Measurements from ENCODE around the gene BOLA1.

The BOLA1 gene

GRCh38 chr1:149887456-149888246, 11.7 kb upstream of the BOLA1 start:
- peak; percentile 90 for DNase-seq

GRCh38 chr1:149888247-149888998, 10.9 kb upstream of the BOLA1 start:
- peak; percentile 87 for DNase-seq

- DNase-seq, result no peak
Measured at GRCh38 chr1:149888999-149889289, 10.4 kb upstream of the BOLA1 start.

- no peak for DNase-seq
Measured at GRCh38 chr1:149896575-149896974, 2.8 kb upstream of the BOLA1 start.

GRCh38 chr1:149903836-149904491, 4.6 kb downstream of the BOLA1 start:
- DNase-seq, result no peak

GRCh38 chr1:149906570-149907075, 7.3 kb downstream of the BOLA1 start:
- no peak for DNase-seq

GRCh38 chr1:149914545-149914944, 15.2 kb downstream of the BOLA1 start:
- no peak for DNase-seq

GRCh38 chr1:149915429-149916192, 16.2 kb downstream of the BOLA1 start:
- no peak for DNase-seq

GRCh38 chr1:149916193-149916897, 17.0 kb downstream of the BOLA1 start:
- no peak for DNase-seq

GRCh38 chr1:149916898-149917252, 17.5 kb downstream of the BOLA1 start:
- DNase-seq, result no peak

GRCh38 chr1:149917571-149918144, 18.3 kb downstream of the BOLA1 start, which contains the start of gene SV2A:
Gene SV2A (minus strand): TSS chr1:149917844. CDS start chr1:149913840, 4,004 bp downstream.
- DNase-seq, result peak; percentile 79

GRCh38 chr1:149923626-149924025, 24.3 kb downstream of the BOLA1 start:
- no peak for DNase-seq

- DNase-seq, result no peak
Measured at GRCh38 chr1:149925345-149925744, 26.0 kb downstream of the BOLA1 start.

- no peak for DNase-seq
Measured at GRCh38 chr1:149925751-149926150, 26.4 kb downstream of the BOLA1 start.

- DNase-seq, result no peak
Measured at GRCh38 chr1:149926296-149926695, 26.9 kb downstream of the BOLA1 start.

- no peak for DNase-seq
Measured at GRCh38 chr1:149927056-149927562, 27.7 kb downstream of the BOLA1 start.

GRCh38 chr1:149927563-149928400, 28.4 kb downstream of the BOLA1 start, which contains the start of gene SF3B4:
Gene SF3B4 (minus strand): TSS chr1:149927803. CDS start chr1:149927759, 44 bp downstream.
- peak; percentile 96 for DNase-seq

- no peak for DNase-seq
Measured at GRCh38 chr1:149928401-149928724, 29.0 kb downstream of the BOLA1 start.

- no peak for DNase-seq
Measured at GRCh38 chr1:149929856-149930255, 30.5 kb downstream of the BOLA1 start.

GRCh38 chr1:149931212-149931790, 31.9 kb downstream of the BOLA1 start:
- DNase-seq, result no peak
